GM18517 (cell line): ENCODE measurements around the gene ACE2.

Experiments
- ATAC-seq: cut with Tn5 transposase; IDR thresholded peaks from one replicate; pipeline ENCODE4 v1.9.1; 2021; ENCODE audit warnings: mild to moderate bottlenecking, moderate library complexity; ENCODE audit not compliant: unreplicated experiment

The ACE2 gene

GRCh38 chrX:15579778-15580747 is 20.7 kb downstream of the ACE2 start:
- no peak for ATAC-seq

GRCh38 chrX:15576019-15576418 is 24.7 kb downstream of the ACE2 start:
- no peak for ATAC-seq

- ATAC-seq = no peak
Observed at GRCh38 chrX:15574017-15574416, 26.7 kb downstream of the ACE2 start.

GRCh38 chrX:15570145-15570544 is 30.6 kb downstream of the ACE2 start:
- ATAC-seq = no peak

- ATAC-seq = no peak
Observed at GRCh38 chrX:15567886-15568616, 32.7 kb downstream of the ACE2 start.

- no peak for ATAC-seq
Observed at GRCh38 chrX:15567267-15567666, 33.5 kb downstream of the ACE2 start.

GRCh38 chrX:15566244-15566643 is 34.5 kb downstream of the ACE2 start:
- no peak for ATAC-seq

- no peak for ATAC-seq
Observed at GRCh38 chrX:15564981-15565579, 35.7 kb downstream of the ACE2 start.

GRCh38 chrX:15563056-15563455 is 37.7 kb downstream of the ACE2 start:
- ATAC-seq = no peak

- ATAC-seq = no peak
Observed at GRCh38 chrX:15560924-15561323, 39.8 kb downstream of the ACE2 start.

GRCh38 chrX:15559227-15559626 is 41.5 kb downstream of the ACE2 start:
- ATAC-seq = no peak

- ATAC-seq = no peak
Observed at GRCh38 chrX:15549189-15550012, 51.4 kb downstream of the ACE2 start.

- no peak for ATAC-seq
Observed at GRCh38 chrX:15547356-15547755, 53.4 kb downstream of the ACE2 start.

GRCh38 chrX:15546745-15547144 is 54.0 kb downstream of the ACE2 start:
- no peak for ATAC-seq

GRCh38 chrX:15530318-15530717 is 70.4 kb downstream of the ACE2 start:
- ATAC-seq = no peak

- no peak for ATAC-seq
Observed at GRCh38 chrX:15529165-15529564, 71.6 kb downstream of the ACE2 start.

- no peak for ATAC-seq
Observed at GRCh38 chrX:15525664-15526416, 74.9 kb downstream of the ACE2 start.

- ATAC-seq = no peak
Observed at GRCh38 chrX:15524417-15524816, 76.3 kb downstream of the ACE2 start.

- ATAC-seq = no peak
Observed at GRCh38 chrX:15523088-15523487, 77.7 kb downstream of the ACE2 start.

GRCh38 chrX:15522464-15522863 is 78.3 kb downstream of the ACE2 start:
- ATAC-seq = no peak
